ENCODE measurements around the gene MIB1. TPM values are rescaled to one million over a fixed set of nuclear protein-coding genes. Genes with fewer than 3 reads are reported as not detected.

The MIB1 gene
- total and polyA plus RNA-seq, 9 of the 15 experiments (the other 6 are each of a cell fraction or from before 2014, with no cell fraction given): 7.2 to 43.8 (median 23.2) TPM

DNA sequence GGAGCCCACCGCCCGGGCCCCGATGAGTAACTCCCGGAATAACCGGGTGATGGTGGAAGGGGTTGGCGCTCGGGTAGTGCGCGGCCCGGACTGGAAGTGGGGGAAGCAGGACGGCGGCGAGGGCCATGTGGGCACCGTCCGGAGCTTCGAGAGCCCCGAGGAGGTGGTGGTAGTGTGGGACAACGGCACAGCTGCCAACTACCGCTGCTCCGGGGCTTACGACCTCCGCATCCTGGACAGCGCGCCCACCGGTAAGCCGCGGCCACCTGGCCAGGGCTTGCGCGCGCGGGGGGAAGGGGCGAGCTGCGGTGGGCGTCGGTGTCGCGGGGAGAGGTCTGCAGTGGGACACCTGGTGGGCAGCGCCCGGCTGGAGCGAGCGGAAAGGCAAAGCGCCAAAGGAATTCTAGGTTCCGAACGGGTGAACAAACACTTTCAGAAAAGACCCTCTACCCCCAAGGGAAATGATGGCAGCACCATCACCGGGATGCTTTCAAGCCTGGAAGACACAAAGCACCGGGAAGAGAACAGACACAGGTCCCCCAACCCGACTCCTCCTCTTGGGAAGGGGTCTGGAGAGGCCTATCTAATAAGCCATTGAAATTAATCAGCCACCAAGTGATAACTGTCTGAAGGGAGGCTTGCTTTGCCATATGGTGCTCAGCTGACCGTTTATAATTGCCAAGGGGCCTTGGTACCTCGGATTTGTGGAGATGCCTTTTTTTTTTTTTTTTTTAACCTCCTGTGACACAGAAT lies 1.1 kb downstream of the MIB1 start (continued):
- TF ChIP-seq, protein P1, sequence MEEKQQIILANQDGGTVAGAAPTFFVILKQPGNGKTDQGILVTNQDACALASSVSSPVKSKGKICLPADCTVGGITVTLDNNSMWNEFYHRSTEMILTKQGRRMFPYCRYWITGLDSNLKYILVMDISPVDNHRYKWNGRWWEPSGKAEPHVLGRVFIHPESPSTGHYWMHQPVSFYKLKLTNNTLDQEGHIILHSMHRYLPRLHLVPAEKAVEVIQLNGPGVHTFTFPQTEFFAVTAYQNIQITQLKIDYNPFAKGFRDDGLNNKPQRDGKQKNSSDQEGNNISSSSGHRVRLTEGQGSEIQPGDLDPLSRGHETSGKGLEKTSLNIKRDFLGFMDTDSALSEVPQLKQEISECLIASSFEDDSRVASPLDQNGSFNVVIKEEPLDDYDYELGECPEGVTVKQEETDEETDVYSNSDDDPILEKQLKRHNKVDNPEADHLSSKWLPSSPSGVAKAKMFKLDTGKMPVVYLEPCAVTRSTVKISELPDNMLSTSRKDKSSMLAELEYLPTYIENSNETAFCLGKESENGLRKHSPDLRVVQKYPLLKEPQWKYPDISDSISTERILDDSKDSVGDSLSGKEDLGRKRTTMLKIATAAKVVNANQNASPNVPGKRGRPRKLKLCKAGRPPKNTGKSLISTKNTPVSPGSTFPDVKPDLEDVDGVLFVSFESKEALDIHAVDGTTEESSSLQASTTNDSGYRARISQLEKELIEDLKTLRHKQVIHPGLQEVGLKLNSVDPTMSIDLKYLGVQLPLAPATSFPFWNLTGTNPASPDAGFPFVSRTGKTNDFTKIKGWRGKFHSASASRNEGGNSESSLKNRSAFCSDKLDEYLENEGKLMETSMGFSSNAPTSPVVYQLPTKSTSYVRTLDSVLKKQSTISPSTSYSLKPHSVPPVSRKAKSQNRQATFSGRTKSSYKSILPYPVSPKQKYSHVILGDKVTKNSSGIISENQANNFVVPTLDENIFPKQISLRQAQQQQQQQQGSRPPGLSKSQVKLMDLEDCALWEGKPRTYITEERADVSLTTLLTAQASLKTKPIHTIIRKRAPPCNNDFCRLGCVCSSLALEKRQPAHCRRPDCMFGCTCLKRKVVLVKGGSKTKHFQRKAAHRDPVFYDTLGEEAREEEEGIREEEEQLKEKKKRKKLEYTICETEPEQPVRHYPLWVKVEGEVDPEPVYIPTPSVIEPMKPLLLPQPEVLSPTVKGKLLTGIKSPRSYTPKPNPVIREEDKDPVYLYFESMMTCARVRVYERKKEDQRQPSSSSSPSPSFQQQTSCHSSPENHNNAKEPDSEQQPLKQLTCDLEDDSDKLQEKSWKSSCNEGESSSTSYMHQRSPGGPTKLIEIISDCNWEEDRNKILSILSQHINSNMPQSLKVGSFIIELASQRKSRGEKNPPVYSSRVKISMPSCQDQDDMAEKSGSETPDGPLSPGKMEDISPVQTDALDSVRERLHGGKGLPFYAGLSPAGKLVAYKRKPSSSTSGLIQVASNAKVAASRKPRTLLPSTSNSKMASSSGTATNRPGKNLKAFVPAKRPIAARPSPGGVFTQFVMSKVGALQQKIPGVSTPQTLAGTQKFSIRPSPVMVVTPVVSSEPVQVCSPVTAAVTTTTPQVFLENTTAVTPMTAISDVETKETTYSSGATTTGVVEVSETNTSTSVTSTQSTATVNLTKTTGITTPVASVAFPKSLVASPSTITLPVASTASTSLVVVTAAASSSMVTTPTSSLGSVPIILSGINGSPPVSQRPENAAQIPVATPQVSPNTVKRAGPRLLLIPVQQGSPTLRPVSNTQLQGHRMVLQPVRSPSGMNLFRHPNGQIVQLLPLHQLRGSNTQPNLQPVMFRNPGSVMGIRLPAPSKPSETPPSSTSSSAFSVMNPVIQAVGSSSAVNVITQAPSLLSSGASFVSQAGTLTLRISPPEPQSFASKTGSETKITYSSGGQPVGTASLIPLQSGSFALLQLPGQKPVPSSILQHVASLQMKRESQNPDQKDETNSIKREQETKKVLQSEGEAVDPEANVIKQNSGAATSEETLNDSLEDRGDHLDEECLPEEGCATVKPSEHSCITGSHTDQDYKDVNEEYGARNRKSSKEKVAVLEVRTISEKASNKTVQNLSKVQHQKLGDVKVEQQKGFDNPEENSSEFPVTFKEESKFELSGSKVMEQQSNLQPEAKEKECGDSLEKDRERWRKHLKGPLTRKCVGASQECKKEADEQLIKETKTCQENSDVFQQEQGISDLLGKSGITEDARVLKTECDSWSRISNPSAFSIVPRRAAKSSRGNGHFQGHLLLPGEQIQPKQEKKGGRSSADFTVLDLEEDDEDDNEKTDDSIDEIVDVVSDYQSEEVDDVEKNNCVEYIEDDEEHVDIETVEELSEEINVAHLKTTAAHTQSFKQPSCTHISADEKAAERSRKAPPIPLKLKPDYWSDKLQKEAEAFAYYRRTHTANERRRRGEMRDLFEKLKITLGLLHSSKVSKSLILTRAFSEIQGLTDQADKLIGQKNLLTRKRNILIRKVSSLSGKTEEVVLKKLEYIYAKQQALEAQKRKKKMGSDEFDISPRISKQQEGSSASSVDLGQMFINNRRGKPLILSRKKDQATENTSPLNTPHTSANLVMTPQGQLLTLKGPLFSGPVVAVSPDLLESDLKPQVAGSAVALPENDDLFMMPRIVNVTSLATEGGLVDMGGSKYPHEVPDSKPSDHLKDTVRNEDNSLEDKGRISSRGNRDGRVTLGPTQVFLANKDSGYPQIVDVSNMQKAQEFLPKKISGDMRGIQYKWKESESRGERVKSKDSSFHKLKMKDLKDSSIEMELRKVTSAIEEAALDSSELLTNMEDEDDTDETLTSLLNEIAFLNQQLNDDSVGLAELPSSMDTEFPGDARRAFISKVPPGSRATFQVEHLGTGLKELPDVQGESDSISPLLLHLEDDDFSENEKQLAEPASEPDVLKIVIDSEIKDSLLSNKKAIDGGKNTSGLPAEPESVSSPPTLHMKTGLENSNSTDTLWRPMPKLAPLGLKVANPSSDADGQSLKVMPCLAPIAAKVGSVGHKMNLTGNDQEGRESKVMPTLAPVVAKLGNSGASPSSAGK (IDR thresholded peaks at IDR 0.05): peak; percentile 24; the same call in 1 of the 2 replicates
- no peak for TF ChIP-seq ZNF764 (CRISPR knock-in tag; IDR thresholded peaks at IDR 0.05; ENCODE audit: low read depth)
- TF ChIP-seq TAF9B (IDR thresholded peaks at IDR 0.05; ENCODE audit: partially characterized antibody): no peak
- TF ChIP-seq, protein P2, sequence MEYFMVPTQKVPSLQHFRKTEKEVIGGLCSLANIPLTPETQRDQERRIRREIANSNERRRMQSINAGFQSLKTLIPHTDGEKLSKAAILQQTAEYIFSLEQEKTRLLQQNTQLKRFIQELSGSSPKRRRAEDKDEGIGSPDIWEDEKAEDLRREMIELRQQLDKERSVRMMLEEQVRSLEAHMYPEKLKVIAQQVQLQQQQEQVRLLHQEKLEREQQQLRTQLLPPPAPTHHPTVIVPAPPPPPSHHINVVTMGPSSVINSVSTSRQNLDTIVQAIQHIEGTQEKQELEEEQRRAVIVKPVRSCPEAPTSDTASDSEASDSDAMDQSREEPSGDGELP (CRISPR knock-in tag; IDR thresholded peaks at IDR 0.05; ENCODE audit: borderline replicate concordance): peak; percentile 17; the same call in 1 of the 2 replicates
